ENCODE measurements around the gene BLOC1S1.

DNA sequence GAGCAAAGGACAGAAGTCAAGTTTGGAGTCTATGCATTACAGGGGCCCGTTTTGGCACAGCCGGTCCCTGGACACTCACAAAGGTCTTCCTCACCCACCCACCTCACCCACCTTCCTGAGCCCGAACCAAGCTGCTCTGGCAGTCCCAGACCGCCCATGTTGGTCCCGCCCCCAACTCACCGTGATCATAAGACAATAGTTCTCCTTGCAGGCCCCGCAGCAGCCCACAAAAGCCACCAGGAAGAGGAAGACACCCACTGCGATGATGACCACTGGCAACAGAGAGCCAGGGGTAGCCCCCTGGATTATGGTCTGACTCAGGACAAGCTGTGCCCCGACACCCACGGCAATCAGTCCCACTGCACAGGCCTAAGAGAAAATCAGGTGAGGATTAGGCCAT is 11.1 kb downstream of the BLOC1S1 start:
- TF ChIP-seq, protein P1, sequence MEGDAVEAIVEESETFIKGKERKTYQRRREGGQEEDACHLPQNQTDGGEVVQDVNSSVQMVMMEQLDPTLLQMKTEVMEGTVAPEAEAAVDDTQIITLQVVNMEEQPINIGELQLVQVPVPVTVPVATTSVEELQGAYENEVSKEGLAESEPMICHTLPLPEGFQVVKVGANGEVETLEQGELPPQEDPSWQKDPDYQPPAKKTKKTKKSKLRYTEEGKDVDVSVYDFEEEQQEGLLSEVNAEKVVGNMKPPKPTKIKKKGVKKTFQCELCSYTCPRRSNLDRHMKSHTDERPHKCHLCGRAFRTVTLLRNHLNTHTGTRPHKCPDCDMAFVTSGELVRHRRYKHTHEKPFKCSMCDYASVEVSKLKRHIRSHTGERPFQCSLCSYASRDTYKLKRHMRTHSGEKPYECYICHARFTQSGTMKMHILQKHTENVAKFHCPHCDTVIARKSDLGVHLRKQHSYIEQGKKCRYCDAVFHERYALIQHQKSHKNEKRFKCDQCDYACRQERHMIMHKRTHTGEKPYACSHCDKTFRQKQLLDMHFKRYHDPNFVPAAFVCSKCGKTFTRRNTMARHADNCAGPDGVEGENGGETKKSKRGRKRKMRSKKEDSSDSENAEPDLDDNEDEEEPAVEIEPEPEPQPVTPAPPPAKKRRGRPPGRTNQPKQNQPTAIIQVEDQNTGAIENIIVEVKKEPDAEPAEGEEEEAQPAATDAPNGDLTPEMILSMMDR (IDR thresholded peaks at IDR 0.05) = no peak
- no peak for TF ChIP-seq POLR2A (IDR thresholded peaks at IDR 0.05)

All from breast epithelium (tissue), 3 donors.